Colonic mucosa (tissue), 4 donors: ENCODE results near the gene STAMBP. TPM values are rescaled to one million over a fixed set of nuclear protein-coding genes. Genes with fewer than 3 reads are reported as not detected.

Experiments used
- DNase-seq: peaks from one replicate; pipeline ENCODE4 v3.0.0-alpha.2; 2020
- H3K27ac ChIP-seq: fragments of 200-600 bp; one replicate; pipeline ENCODE4 v1.8.0; 2021
- H3K27me3 ChIP-seq: fragments of 200-600 bp; one replicate; pipeline ENCODE4 v1.8.0; 2021
- H3K36me3 ChIP-seq: fragments of 200-600 bp; one replicate; pipeline ENCODE4 v1.8.0; 2021
- H3K4me1 ChIP-seq: fragments of 200-600 bp; one replicate; pipeline ENCODE4 v1.8.0; 2021; ENCODE audit warnings: mild to moderate bottlenecking
- H3K4me3 ChIP-seq: fragments of 200-600 bp; one replicate; pipeline ENCODE4 v1.8.0; 2021
- H3K9ac ChIP-seq, 2 donors: one replicate each; pipeline ENCODE4 v1.7.0; 2013; ENCODE audit warnings: control low read depth in 2 of 2, low read depth in 2 of 2, low read length in 2 of 2
- H3K9me3 ChIP-seq: fragments of 200-600 bp; one replicate; pipeline ENCODE4 v1.8.0; 2021
- CTCF ChIP-seq: fragments of 200-600 bp; IDR thresholded peaks from one replicate; pipeline ENCODE4 v1.8.0; 2022; ENCODE audit warnings: antibody characterized with exemption, mild to moderate bottlenecking
- intact Hi-C: fragments of 100-400 bp; cut with DNase I; formaldehyde crosslinking; loops from one replicate; pipeline ENCODE4 v1.14.1; 2022
- total RNA-seq, 2 donors: library from RNA; stranded (reverse); fragmentation: NEBNext Ultra II Directional in 1 of 2; extraction: Animal tissue kit (Norgen Biotek cat#: 25700) in 1 of 2; gene quantifications; one replicate each; pipeline ENCODE4 v1.2.1, GENCODE V29; 2021
- donor health status: healthy.
- donor health status: DM: no; HTN: no; CAD: no.
- donor health status: DM: no; HTN: no; CAD: no.

STAMBP gene
- total RNA-seq, 2 donors from 2014 or later, result 49.5 to 54.7 TPM

- Histone ChIP-seq H3K36me3 (no peaks in the 10 kb centered on the region), H3K9me3 (no peaks in the 10 kb centered on the region), H3K27ac (peak overlapping the region; percentile 50), H3K4me3 (no peak overlapping the region), H3K9ac (no peak overlapping the region), H3K4me1 (no peaks in the 10 kb centered on the region), H3K27me3 (no peaks in the 10 kb centered on the region)
- DNase-seq, result no peak
- TF ChIP-seq CTCF, result no peak
- intact Hi-C loops, result no loop called here
These were observed 62.6 kb downstream of the STAMBP start for GRCh38 chr2:73891276-73891901.

GRCh38 chr2:73892631-73893329, 64.0 kb downstream of the STAMBP start, which contains the start of gene ACTG2:
Gene ACTG2 (plus strand): TSS chr2:73893008. CDS start chr2:73901312, 8,304 bp downstream.
- DNase-seq, result no peak
- Histone ChIP-seq H3K4me3 (peak within 1 kb of the TSS; percentile 28), H3K9ac (peak within 1 kb of the TSS; percentile 47 to 61), H3K27me3 (no peaks in the 10 kb centered on the region), H3K4me1 (no peaks in the 10 kb centered on the region), H3K27ac (peak within 1 kb of the TSS; percentile 60), H3K36me3 (no peaks in the 10 kb centered on the region), H3K9me3 (no peaks in the 10 kb centered on the region)
- TF ChIP-seq CTCF, result no peak
- intact Hi-C loops, result no loop called here

GRCh38 chr2:73893764-73894474, 65.2 kb downstream of the STAMBP start:
- intact Hi-C loops, result no loop called here
- Histone ChIP-seq H3K27me3 (no peaks in the 10 kb centered on the region), H3K27ac (peak overlapping the region; percentile 60), H3K4me3 (peak overlapping the region; percentile 28), H3K9ac (peak overlapping the region; percentile 24 to 61), H3K9me3 (no peaks in the 10 kb centered on the region), H3K36me3 (no peaks in the 10 kb centered on the region), H3K4me1 (no peaks in the 10 kb centered on the region)
- no peak for TF ChIP-seq CTCF
- no peak for DNase-seq

GRCh38 chr2:73894475-73894850, 65.7 kb downstream of the STAMBP start:
- TF ChIP-seq CTCF, result no peak
- Histone ChIP-seq H3K36me3 (no peaks in the 10 kb centered on the region), H3K9ac (peak overlapping the region; percentile 35 to 46), H3K9me3 (no peaks in the 10 kb centered on the region), H3K27ac (no peak overlapping the region), H3K4me1 (no peaks in the 10 kb centered on the region), H3K27me3 (no peaks in the 10 kb centered on the region), H3K4me3 (peak overlapping the region; percentile 28)
- no peak for DNase-seq
- intact Hi-C loops, result no loop called here

- Histone ChIP-seq H3K9me3 (no peaks in the 10 kb centered on the region), H3K9ac (peak overlapping the region; percentile 21 to 46), H3K36me3 (no peaks in the 10 kb centered on the region), H3K27me3 (no peaks in the 10 kb centered on the region), H3K4me3 (peak overlapping the region; percentile 28), H3K4me1 (no peaks in the 10 kb centered on the region), H3K27ac (no peak overlapping the region)
- TF ChIP-seq CTCF, result no peak
- DNase-seq, result no peak
- intact Hi-C loops, result no loop called here
These were observed 66.1 kb downstream of the STAMBP start for GRCh38 chr2:73894877-73895276.
